ENCODE data around the gene ADAMTSL2.
"Not testable (repeated sequence)": the region's sequence is repeated elsewhere in the genome, so short reads cannot be mapped to it uniquely, and the experiment has no call there.

The ADAMTSL2 gene

DNA sequence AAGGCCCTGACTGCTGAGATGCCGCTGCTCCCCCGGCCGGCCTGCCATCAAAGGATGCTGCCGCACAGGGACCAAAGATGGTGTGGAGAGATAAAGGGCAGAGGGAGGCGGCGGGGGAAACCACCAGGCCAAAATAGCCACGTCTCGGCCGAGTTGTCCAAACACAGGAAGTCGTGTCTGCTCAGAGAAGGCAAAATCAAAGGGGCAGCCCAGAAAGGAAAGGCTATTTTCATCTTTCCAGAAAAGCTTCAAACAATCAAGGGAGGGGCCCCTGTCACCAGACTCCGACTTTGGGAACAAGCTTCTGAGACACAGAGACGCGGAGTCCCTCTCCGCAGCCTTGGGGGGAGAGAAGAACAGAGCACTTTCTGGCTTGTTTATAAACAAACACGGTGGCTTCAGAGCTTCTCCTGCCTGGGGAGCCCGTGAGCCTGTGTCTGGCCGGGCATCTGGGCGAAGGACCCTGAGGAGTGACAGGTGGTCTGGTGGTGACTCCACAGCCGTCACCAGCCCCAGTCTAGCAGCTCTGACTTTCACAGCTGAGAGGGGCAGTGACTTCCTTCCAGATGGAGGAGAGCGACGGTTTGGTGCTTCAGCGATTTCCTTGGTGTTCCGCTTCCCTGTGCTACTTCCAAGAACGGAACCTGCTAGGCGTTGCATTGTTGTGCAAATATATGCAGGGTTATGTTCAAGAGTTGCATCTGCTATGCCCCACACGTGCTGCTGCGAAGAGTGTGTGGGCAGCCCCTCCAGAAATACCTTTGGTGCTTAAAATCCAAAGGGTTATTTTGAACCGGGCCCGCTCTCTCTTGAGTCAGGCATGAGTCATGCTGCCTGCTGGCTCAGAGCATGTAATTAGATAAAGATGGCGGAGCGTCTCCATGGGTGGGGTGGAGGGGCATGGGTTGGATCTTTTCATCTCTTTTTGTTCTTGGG lies 24.0 kb downstream of the ADAMTSL2 start:
- no peak for DNase-seq (ENCODE audit: low spot score)

- no peak for DNase-seq (ENCODE audit: low spot score)
Observed at GRCh38 chr9:133560311-133560710, 25.8 kb downstream of the ADAMTSL2 start.

- no peak for DNase-seq (ENCODE audit: low spot score)
Observed at GRCh38 chr9:133560944-133561343, 26.4 kb downstream of the ADAMTSL2 start.

GRCh38 chr9:133561976-133562554 lies 27.6 kb downstream of the ADAMTSL2 start:
- DNase-seq (ENCODE audit: low spot score): no peak

GRCh38 chr9:133562611-133563290 lies 28.2 kb downstream of the ADAMTSL2 start:
- DNase-seq (ENCODE audit: low spot score): no peak

- no peak for DNase-seq (ENCODE audit: low spot score)
Observed at GRCh38 chr9:133563291-133563796, 28.8 kb downstream of the ADAMTSL2 start.

GRCh38 chr9:133563814-133564213 lies 29.3 kb downstream of the ADAMTSL2 start:
- not testable (repeated sequence) for DNase-seq (ENCODE audit: low spot score)

DNA sequence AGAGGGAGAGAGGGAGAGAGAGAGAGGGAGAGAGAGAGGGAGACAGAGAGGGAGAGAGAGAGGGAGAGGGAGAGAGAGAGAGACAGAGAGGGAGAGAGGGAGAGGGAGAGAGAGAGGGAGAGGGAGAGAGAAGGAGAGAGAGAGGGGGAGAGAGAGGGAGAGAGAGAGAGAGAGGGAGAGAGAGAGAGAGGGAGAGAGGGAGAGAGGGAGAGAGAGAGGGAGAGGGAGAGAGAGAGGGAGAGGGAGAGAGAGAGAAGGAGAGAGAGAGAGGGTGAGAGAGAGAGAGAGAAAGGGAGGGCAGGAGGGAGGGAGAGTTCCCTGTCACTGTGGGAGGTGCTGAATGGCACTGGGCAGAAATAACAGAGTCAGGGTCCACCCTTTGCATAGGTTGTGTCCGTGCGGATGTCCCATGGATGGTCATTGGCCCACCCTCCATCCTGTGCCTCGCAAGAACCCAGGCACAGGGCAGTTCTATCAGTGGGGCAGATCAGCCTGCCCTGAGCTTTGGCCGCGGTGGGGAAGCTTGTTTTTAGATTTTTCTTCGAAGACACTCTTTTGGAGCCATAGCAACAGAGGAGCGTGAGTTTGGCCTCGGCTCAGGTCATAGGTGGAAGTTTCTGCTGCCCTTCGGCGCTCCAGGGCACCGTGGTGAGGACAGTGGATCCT lies 30.1 kb downstream of the ADAMTSL2 start:
- DNase-seq (ENCODE audit: low spot score): no peak

DNA sequence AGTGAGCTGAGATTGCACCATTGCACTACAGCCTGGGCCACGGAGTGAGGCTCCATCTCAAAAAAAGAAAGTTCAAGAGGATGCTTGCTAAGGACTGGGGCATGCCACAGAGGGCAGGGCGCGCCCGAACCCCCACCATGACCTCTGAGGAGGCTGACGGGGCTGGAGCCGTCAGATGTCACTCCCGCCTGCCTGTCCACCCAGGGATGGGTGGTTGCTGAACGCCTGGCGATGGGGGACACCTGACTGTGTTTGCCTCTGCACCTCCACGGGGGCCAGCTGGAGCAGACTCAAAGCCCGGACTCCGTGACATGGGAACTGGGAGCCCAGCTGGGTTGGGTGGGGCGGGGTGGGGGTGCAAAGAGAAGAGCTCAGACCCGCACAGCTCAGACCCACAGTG lies 31.9 kb downstream of the ADAMTSL2 start:
- DNase-seq (ENCODE audit: low spot score): no peak

GRCh38 chr9:133566817-133567216 lies 32.3 kb downstream of the ADAMTSL2 start:
- no peak for DNase-seq (ENCODE audit: low spot score)

DNA sequence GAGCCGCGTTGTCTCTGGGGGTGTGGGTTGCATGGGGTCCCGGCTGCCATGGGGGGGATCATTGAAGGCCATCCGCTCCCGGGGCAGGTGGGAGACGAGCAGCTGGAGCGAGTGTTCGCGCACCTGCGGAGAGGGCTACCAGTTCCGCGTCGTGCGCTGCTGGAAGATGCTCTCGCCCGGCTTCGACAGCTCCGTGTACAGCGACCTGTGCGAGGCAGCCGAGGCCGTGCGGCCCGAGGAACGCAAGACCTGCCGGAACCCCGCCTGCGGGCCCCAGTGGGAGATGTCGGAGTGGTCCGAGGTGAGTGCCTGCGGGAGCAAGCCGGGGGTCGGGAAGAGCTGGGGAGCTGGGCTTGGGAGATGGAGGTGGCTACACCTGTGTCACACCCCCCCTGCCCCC lies 33.7 kb downstream of the ADAMTSL2 start:
- DNase-seq (ENCODE audit: low spot score): no peak

DNA sequence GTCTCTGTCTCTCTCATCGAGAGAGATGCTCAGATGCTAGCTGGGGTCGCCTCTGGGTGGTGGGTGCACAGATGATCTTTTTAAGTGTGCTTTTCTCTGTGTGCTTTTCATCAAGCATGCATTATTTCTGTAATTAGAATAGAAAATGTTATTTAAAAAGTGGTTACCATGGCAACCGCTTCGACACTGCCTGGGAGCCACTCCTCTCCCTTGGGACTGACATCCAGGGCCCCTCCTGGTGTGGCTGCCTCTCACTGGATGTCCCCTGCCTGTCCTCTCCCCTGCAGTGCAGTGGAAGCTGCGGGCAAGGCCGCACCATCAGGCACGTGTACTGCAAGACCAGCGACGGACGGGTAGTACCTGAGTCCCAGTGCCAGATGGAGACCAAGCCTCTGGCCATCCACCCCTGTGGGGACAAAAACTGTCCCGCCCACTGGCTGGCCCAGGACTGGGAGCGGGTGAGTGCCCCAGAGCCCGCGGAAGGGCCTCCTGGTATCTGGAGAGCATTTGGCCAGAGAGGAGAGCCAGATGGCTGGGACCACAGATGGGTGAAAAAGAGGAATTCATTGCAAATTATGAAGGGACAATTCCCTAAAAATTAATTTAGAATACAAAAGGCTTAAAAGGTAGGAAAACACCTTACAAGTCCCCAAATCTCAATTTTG lies 34.7 kb downstream of the ADAMTSL2 start:
- no peak for DNase-seq (ENCODE audit: low spot score)

- no peak for DNase-seq (ENCODE audit: low spot score)
Observed at GRCh38 chr9:133569891-133570690, 35.6 kb downstream of the ADAMTSL2 start.

GRCh38 chr9:133570691-133571080 lies 36.2 kb downstream of the ADAMTSL2 start:
- no peak for DNase-seq (ENCODE audit: low spot score)

DNA sequence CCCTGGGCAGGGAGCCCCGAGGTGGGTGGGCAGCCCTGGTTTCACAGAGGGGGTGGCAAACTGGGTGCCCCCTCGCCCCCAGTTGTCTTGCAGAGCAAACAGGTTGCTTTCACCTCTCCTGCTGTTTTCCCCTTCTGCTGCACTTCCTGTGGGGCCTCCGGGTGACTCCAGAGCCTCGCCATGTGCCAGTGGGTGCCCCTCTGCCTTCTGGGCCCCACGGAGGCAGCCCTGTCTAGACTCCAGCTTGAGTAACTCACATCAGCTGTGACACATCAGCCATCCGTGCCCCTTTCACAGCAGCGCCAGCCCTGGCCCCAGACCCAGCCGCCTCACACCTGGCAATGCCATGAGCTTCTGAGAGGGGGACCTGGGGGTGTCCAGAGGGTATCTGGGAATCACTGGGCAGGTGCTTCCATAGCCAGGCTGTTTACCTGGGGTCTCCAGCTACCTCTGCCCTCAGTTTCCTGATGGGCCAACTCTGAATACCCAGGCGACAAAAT lies 36.9 kb downstream of the ADAMTSL2 start:
- no peak for DNase-seq (ENCODE audit: low spot score)

GRCh38 chr9:133571896-133572595 lies 37.5 kb downstream of the ADAMTSL2 start:
- DNase-seq (ENCODE audit: low spot score): no peak

DNA sequence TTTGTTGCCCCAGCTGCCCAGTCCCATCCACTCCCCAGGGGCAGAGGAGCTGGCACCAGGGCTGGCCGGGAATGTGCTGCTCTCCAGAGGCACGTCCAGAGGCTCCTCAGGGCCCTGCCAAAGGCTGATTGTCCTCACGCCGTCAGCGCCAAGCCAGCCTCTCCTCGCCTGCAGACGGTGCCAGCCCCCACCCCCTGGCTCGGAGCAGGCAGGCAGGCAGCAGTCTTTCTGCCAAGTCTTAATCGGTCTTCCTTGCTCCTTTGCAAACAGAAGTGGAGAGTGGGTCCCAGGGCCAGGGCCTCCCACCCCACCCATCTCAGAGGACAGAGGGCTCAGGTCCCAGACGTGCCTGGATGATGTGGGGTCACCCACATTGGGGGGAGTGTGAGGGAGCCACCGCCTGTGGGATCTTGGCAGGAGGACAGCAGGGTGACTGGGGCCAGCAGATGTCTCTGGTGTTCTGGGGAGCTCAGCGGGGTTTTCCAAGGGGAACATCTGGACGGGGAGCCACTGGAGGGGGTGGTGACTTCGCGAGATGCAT lies 38.4 kb downstream of the ADAMTSL2 start:
- DNase-seq (ENCODE audit: low spot score): no peak

- DNase-seq (ENCODE audit: low spot score): no peak
Observed at GRCh38 chr9:133573791-133574515, 39.4 kb downstream of the ADAMTSL2 start.

- no peak for DNase-seq (ENCODE audit: low spot score)
Observed at GRCh38 chr9:133574771-133575170, 40.3 kb downstream of the ADAMTSL2 start.

Measured in D341Med (cell line).